ENCODE results near the gene TBC1D2B.
"Not testable (repeated sequence)": the region's sequence is repeated elsewhere in the genome, so short reads cannot be mapped to it uniquely, and the experiment has no call there.

Gene TBC1D2B

GRCh38 chr15:77977903-77978758 lies 99.4 kb downstream of the TBC1D2B start:
- not testable (repeated sequence) for H3K79me2 ChIP-seq (ENCODE audit: insufficient read depth, low read length); H3K4me2 ChIP-seq (ENCODE audit: low read depth, low read length, poor library complexity, severe bottlenecking); H3K9ac ChIP-seq (ENCODE audit: low read length); H3K9me3 ChIP-seq (ENCODE audit: insufficient read depth, low read length); H3K4me3 ChIP-seq (ENCODE audit: insufficient read depth, low read length, poor library complexity, severe bottlenecking); H3K36me3 ChIP-seq (ENCODE audit: low read length); H3K27ac ChIP-seq (ENCODE audit: low read depth, low read length); H4K20me1 ChIP-seq (ENCODE audit: low read depth, low read length); H3K27me3 ChIP-seq (ENCODE audit: low read length); H3F3A ChIP-seq (ENCODE audit: insufficient read depth); H3K9me2 ChIP-seq (replicated peaks; ENCODE audit: insufficient read depth, low read length); H2AFZ ChIP-seq (ENCODE audit: low read depth, low read length, severe bottlenecking)

- H3K9me2 ChIP-seq (replicated peaks; ENCODE audit: insufficient read depth, low read length); H2AFZ ChIP-seq (ENCODE audit: low read depth, low read length, severe bottlenecking); H3K9me3 ChIP-seq (ENCODE audit: insufficient read depth, low read length); H3K27me3 ChIP-seq (ENCODE audit: low read length); H3K27ac ChIP-seq (ENCODE audit: low read depth, low read length); H3K4me2 ChIP-seq (ENCODE audit: low read depth, low read length, poor library complexity, severe bottlenecking); H3K9ac ChIP-seq (ENCODE audit: low read length); H4K20me1 ChIP-seq (ENCODE audit: low read depth, low read length); H3K4me3 ChIP-seq (ENCODE audit: insufficient read depth, low read length, poor library complexity, severe bottlenecking); H3K79me2 ChIP-seq (ENCODE audit: insufficient read depth, low read length); H3F3A ChIP-seq (ENCODE audit: insufficient read depth); H3K36me3 ChIP-seq (ENCODE audit: low read length): not testable (repeated sequence)
These were observed 100.6 kb downstream of the TBC1D2B start for GRCh38 chr15:77976760-77977525.

- H3K79me2 ChIP-seq (ENCODE audit: insufficient read depth, low read length); H3K4me3 ChIP-seq (ENCODE audit: insufficient read depth, low read length, poor library complexity, severe bottlenecking); H3K9me3 ChIP-seq (ENCODE audit: insufficient read depth, low read length); H3K27me3 ChIP-seq (ENCODE audit: low read length); H3K36me3 ChIP-seq (ENCODE audit: low read length); H3K9ac ChIP-seq (ENCODE audit: low read length); H4K20me1 ChIP-seq (ENCODE audit: low read depth, low read length); H3F3A ChIP-seq (ENCODE audit: insufficient read depth); H3K9me2 ChIP-seq (replicated peaks; ENCODE audit: insufficient read depth, low read length); H3K27ac ChIP-seq (ENCODE audit: low read depth, low read length); H2AFZ ChIP-seq (ENCODE audit: low read depth, low read length, severe bottlenecking); H3K4me2 ChIP-seq (ENCODE audit: low read depth, low read length, poor library complexity, severe bottlenecking): not testable (repeated sequence)
These were observed 101.4 kb downstream of the TBC1D2B start for GRCh38 chr15:77976095-77976450.

- H3K4me2 ChIP-seq (ENCODE audit: low read depth, low read length, poor library complexity, severe bottlenecking) = no peak overlapping the region
These were observed 102.0 kb downstream of the TBC1D2B start for GRCh38 chr15:77975332-77976094.

More at GRCh38 chr15:77975332-77976094, 102.0 kb downstream of the TBC1D2B start:
- Histone ChIP-seq H3K4me3 (ENCODE audit: insufficient read depth, low read length, poor library complexity, severe bottlenecking) (no peak overlapping the region), H4K20me1 (ENCODE audit: low read depth, low read length) (no peaks in the 10 kb centered on the region), H3K36me3 (ENCODE audit: low read length) (no peaks in the 10 kb centered on the region), H3K27ac (ENCODE audit: low read depth, low read length) (no peak overlapping the region), H3K9ac (ENCODE audit: low read length) (no peak overlapping the region), H3K27me3 (ENCODE audit: low read length) (no peaks in the 10 kb centered on the region), H3K9me2 (replicated peaks; ENCODE audit: insufficient read depth, low read length) (no peaks in the 10 kb centered on the region), H3F3A (ENCODE audit: insufficient read depth) (no peaks in the 10 kb centered on the region), H3K79me2 (ENCODE audit: insufficient read depth, low read length) (no peaks in the 10 kb centered on the region), H2AFZ (ENCODE audit: low read depth, low read length, severe bottlenecking) (no peak overlapping the region), H3K9me3 (ENCODE audit: insufficient read depth, low read length) (no peaks in the 10 kb centered on the region)
- no peak for TF ChIP-seq EZH2phosphoT487 (conservative IDR thresholded peaks at IDR 0.05; ENCODE audit: low read length)
- no peak for TF ChIP-seq CTCF (IDR thresholded peaks at IDR 0.05; ENCODE audit: insufficient read depth, low read length, poor library complexity, severe bottlenecking)

Data from SU-DHL-6 (cell line).